Measurements from ENCODE around the gene FBXO38.

FBXO38 gene

GRCh38 chr5:148383564-148384379 lies at the start of gene FBXO38:
Gene FBXO38 (plus strand): TSS chr5:148383958. CDS start chr5:148394777, 10,819 bp downstream.
- DNase-seq (ENCODE audit: low read depth), result peak; percentile 94

- DNase-seq (ENCODE audit: low read depth), result no peak
These were observed 48.5 kb upstream of the FBXO38 start, which contains the start of gene SPINK9 for GRCh38 chr5:148335259-148335658. Gene SPINK9 (plus strand): TSS chr5:148335559. CDS start chr5:148335614, 55 bp downstream.

GRCh38 chr5:148336704-148337435 lies 46.9 kb upstream of the FBXO38 start:
- no peak for DNase-seq (ENCODE audit: low read depth)

GRCh38 chr5:148342371-148343045 lies 41.2 kb upstream of the FBXO38 start:
- DNase-seq (ENCODE audit: low read depth), result no peak

- DNase-seq (ENCODE audit: low read depth), result no peak
These were observed 40.7 kb upstream of the FBXO38 start for GRCh38 chr5:148343046-148343407.

- DNase-seq (ENCODE audit: low read depth), result no peak
These were observed 39.9 kb upstream of the FBXO38 start for GRCh38 chr5:148343603-148344487.

GRCh38 chr5:148347706-148348105 lies 36.1 kb upstream of the FBXO38 start:
- no peak for DNase-seq (ENCODE audit: low read depth)

GRCh38 chr5:148352696-148353095 lies 31.1 kb upstream of the FBXO38 start:
- DNase-seq (ENCODE audit: low read depth), result no peak

- no peak for DNase-seq (ENCODE audit: low read depth)
These were observed 30.1 kb upstream of the FBXO38 start for GRCh38 chr5:148353634-148354033.

GRCh38 chr5:148364343-148364742 lies 19.4 kb upstream of the FBXO38 start:
- DNase-seq (ENCODE audit: low read depth), result no peak

- no peak for DNase-seq (ENCODE audit: low read depth)
These were observed 15.5 kb upstream of the FBXO38 start for GRCh38 chr5:148368299-148368698.

GRCh38 chr5:148372166-148372725 lies 11.5 kb upstream of the FBXO38 start:
- DNase-seq (ENCODE audit: low read depth), result no peak

- no peak for DNase-seq (ENCODE audit: low read depth)
These were observed 10.9 kb upstream of the FBXO38 start for GRCh38 chr5:148372893-148373292.

GRCh38 chr5:148374690-148375360 lies 8.9 kb upstream of the FBXO38 start:
- DNase-seq (ENCODE audit: low read depth), result no peak

GRCh38 chr5:148376198-148376597 lies 7.6 kb upstream of the FBXO38 start:
- no peak for DNase-seq (ENCODE audit: low read depth)

GRCh38 chr5:148378670-148379069 lies 5.1 kb upstream of the FBXO38 start:
- no peak for DNase-seq (ENCODE audit: low read depth)

GRCh38 chr5:148379340-148379739 lies 4.4 kb upstream of the FBXO38 start:
- DNase-seq (ENCODE audit: low read depth), result no peak

- no peak for DNase-seq (ENCODE audit: low read depth)
These were observed 1.9 kb upstream of the FBXO38 start for GRCh38 chr5:148381906-148382305.

GRCh38 chr5:148382961-148383360 lies 797 bp upstream of the FBXO38 start:
- no peak for DNase-seq (ENCODE audit: low read depth)

- DNase-seq (ENCODE audit: low read depth), result no peak
These were observed 601 bp downstream of the FBXO38 start for GRCh38 chr5:148384380-148384737.

GRCh38 chr5:148385094-148385493 lies 1.3 kb downstream of the FBXO38 start:
- DNase-seq (ENCODE audit: low read depth), result no peak

All from stimulated activated CD8-positive, alpha-beta memory T cell treated with anti-CD3 and anti-CD28 coated beads, Interleukin-4, amount 100 ng/mL, for 24 hours (primary cell).